Activated CD4-positive, alpha-beta T cell treated with anti-CD3 and anti-CD28 coated beads, Interleukin-10, Interleukin-2, amounts not matched to agents 100 ng/mL and 50 ng/mL, durations not matched to agents 16 hours and 8 hours (primary cell): ENCODE data around the gene RUSC1.
A peak's percentile ranks its signal among the peaks of the same experiment; 100 is the strongest.
"Not testable (repeated sequence)": the region's sequence is repeated elsewhere in the genome, so short reads cannot be mapped to it uniquely, and the experiment has no call there.

Experiments used
- DNase-seq: peaks from one replicate; pipeline ENCODE4 v3.0.0-alpha.2; 2020

Gene RUSC1

GRCh38 chr1:155320661-155321617 is at the start of gene RUSC1:
Gene RUSC1, plus strand, starts transcription at chr1:155320894. Its CDS starts 880 bp downstream, at chr1:155321774.
- DNase-seq: peak; percentile 80

DNA sequence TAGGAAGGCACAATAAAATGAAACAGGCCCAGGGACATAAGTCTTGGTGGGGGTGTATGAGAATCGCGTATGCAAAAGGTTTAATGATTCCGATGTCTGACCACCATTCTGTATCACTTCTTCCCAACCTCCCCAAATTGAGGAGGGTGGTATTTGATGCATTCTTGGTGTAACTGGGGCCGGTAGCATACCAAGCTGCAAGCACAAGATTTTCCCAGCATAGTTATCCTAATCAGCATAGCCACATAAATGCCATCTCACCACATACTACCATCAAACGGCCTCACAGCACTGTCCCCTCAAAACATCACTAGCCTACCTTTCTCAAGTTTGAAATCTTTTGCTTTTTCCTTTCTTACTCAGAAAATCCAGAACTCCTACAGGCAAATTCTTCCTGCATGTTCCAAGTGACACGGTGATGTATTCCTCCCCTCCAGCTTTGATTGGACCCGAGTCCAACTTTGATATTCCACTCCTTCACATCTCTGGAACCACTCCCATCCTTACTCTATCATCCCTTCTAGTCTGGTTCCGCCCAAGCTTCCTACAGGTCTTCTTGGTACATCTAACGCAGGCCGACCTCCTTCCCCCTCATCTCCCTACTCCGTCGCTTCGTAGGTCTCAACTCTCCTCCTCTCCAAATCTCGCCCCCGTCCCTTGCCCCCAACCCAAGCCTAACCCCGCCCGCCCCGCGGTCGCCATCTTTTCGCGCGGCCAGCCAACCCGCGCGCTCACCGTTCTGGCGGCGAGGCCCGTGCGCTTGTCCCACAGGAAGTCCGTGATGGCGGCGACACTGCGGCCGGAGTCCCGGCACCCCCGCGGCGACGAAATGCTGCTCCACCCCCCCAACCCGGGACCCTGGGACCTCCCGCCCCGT is 48.0 kb upstream of the RUSC1 start:
- DNase-seq: no peak

- DNase-seq: peak; percentile 98
Measured at GRCh38 chr1:155273343-155274245, 47.1 kb upstream of the RUSC1 start, which contains the start of gene CLK2. Gene CLK2, minus strand, starts transcription at chr1:155273504. Its CDS starts 2,527 bp downstream, at chr1:155270977.

- DNase-seq: peak; percentile 97
Measured at GRCh38 chr1:155277070-155277901, 43.4 kb upstream of the RUSC1 start, which contains the start of gene HCN3. Gene HCN3, plus strand, starts transcription at chr1:155277463. Its CDS starts 128 bp downstream, at chr1:155277591.

GRCh38 chr1:155277902-155278688 is 42.6 kb upstream of the RUSC1 start:
- peak; percentile 58 for DNase-seq

DNA sequence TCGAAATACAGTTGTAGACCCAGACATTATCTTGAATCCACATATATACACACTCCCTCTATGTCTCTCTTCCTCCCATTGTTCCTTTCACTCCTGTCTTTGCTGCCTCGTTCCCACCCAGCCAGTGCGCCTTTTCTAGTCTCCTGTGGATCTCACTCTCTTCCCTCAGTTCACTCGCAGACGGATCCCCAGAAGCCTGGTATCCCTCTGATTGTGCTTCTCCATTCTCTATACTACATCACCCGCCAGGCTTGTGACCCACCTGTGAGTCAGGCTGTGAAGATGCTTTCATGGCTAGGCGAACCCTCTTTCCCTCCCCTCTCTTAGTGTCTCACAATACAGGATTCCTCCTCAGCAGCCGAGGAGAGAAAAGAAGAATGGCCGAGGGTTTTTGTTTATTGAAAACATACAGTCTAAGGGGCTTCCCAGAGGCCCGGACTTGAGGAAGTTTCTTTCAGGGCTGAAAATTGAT is 42.0 kb upstream of the RUSC1 start:
- DNase-seq: no peak

DNA sequence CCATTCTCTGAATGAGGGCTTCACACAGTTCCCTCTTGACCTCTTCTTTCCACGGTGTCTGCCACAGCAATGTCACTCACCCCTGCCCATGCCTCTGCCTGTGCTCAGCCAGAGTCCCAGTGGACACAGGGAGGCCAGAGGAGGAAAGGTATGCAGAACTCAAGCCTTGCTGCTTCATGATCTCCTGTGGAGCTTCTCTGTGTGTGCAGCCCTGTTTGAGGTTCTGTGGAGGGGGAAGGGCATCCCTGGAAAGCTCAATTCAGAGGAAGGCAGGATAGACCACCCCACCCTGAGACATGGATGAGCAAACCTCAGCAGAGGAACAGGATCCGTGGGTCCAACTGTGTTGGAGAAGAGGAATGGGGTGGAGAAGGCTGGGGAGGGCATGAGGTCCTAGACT is 41.4 kb upstream of the RUSC1 start:
- DNase-seq: no peak

DNA sequence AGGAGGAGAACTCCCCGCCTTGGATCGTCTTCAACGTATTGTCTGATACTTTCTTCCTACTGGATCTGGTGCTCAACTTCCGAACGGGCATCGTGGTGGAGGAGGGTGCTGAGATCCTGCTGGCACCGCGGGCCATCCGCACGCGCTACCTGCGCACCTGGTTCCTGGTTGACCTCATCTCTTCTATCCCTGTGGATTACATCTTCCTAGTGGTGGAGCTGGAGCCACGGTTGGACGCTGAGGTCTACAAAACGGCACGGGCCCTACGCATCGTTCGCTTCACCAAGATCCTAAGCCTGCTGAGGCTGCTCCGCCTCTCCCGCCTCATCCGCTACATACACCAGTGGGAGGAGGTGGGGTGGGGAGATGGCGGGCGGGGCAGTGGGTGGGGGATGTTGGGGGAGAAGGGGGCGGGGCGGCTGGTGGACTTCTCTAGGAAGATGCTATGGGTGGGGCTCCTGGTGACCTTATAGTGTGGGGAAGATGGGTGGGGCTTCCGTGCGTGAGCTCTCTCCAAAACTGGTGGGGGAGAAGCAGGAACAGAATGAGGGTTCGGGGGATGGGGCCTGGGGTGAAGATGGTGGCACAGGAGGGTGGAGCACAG is 38.1 kb upstream of the RUSC1 start:
- DNase-seq: no peak

- no peak for DNase-seq
Measured at GRCh38 chr1:155284476-155284875, 36.2 kb upstream of the RUSC1 start.

GRCh38 chr1:155285063-155285462 is 35.6 kb upstream of the RUSC1 start:
- DNase-seq: no peak

GRCh38 chr1:155285631-155286044 is 35.1 kb upstream of the RUSC1 start:
- DNase-seq: no peak

DNA sequence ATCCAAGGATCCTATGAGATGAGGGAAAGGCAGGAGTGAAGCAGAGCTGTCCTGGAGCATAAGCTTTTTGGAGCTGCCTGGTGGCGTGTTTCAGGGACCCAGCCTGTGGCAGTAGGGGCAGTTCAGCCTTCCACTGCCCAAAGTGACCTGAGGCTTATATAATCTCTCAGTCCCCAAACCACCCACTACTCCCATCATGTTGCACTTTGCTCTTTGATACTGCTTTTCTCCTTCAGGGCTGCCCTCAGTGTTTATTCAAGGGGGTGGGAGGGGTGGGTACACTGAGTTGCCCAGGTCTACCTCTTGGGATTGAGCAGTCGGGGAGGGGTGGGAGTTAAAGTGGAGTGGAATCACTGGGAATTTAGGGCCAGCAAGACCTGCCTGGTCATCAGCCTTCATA is 34.1 kb upstream of the RUSC1 start:
- DNase-seq: no peak

- DNase-seq: no peak
Measured at GRCh38 chr1:155287987-155288543, 32.6 kb upstream of the RUSC1 start.

GRCh38 chr1:155291006-155291405 is 29.7 kb upstream of the RUSC1 start:
- DNase-seq: not testable (repeated sequence)

- no peak for DNase-seq
Measured at GRCh38 chr1:155293086-155293749, 27.5 kb upstream of the RUSC1 start.

- DNase-seq: no peak
Measured at GRCh38 chr1:155294520-155295182, 26.0 kb upstream of the RUSC1 start.

- DNase-seq: no peak
Measured at GRCh38 chr1:155295183-155295941, 25.3 kb upstream of the RUSC1 start.

DNA sequence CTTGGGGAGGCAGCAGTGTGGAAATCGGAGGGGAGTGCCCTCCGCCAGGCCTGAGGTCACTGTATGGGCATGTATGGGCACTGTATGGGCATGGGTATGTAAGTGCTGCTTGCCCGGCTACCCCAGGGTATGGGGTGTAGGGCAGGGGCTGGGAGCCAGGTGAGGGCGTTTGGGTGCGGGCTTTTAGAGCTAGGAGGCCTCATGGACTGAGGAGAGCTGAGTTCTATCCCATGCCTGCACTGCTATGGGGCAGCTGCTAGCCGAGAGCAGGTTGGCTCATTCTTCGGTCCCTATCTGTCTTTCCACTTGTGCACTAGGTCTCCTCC is 24.8 kb upstream of the RUSC1 start:
- DNase-seq: no peak
